Measurements from ENCODE around the gene SHROOM3.
"Not testable (repeated sequence)": the region's sequence is repeated elsewhere in the genome, so short reads cannot be mapped to it uniquely, and the experiment has no call there.

The SHROOM3 gene

GRCh38 chr4:76720121-76720520 is 285.1 kb downstream of the SHROOM3 start:
- Histone ChIP-seq H2AK5ac (ENCODE audit: low read length, severe bottlenecking) (no peak overlapping the region), H2BK12ac (ENCODE audit: low read length in 2 of 2) (no peak overlapping the region), H3K36me3 (ENCODE audit: control insufficient read depth in 1 of 2, insufficient read depth in 2 of 2, low read depth in 1 of 2, low read length in 2 of 2) (no peaks in the 10 kb centered on the region), H3K23ac (ENCODE audit: low read length in 2 of 2) (no peak overlapping the region), H3K27me3 (ENCODE audit: control insufficient read depth in 1 of 2, insufficient read depth in 1 of 2, low read length in 2 of 2) (no peaks in the 10 kb centered on the region), H2AFZ (ENCODE audit: low read depth, low read length) (no peak overlapping the region), H3K4me3 (ENCODE audit: insufficient read depth in 1 of 2, low read depth in 1 of 2, low read length in 2 of 2) (no peak overlapping the region), H4K8ac (ENCODE audit: low read length) (no peak overlapping the region), H3K9me3 (ENCODE audit: control insufficient read depth, low read length) (no peaks in the 10 kb centered on the region), H2BK5ac (ENCODE audit: low read depth, low read length, poor library complexity, severe bottlenecking) (no peak overlapping the region), H3K18ac (ENCODE audit: low read depth in 1 of 2, low read length in 2 of 2) (no peak overlapping the region), H3K4ac (ENCODE audit: low read depth in 1 of 2, low read length in 2 of 2) (no peak overlapping the region), H2BK120ac (ENCODE audit: low read depth, low read length) (no peak overlapping the region), H3K4me2 (ENCODE audit: low read length, poor library complexity, severe bottlenecking) (no peak overlapping the region), H4K91ac (ENCODE audit: low read length) (no peak overlapping the region), H3K14ac (ENCODE audit: low read length in 2 of 2) (no peak overlapping the region), H3K27ac (ENCODE audit: low read length, poor library complexity, severe bottlenecking) (no peak overlapping the region), H2BK15ac (ENCODE audit: low read depth, poor library complexity, severe bottlenecking) (no peak overlapping the region), H3K9ac (ENCODE audit: low read length) (no peak overlapping the region), H3K79me1 (replicated peaks; ENCODE audit: low read length, poor library complexity, severe bottlenecking) (peaks cover 6% of the 10 kb centered on the region), H3K4me1 (ENCODE audit: control insufficient read depth, insufficient read depth, low read depth, low read length) (no peaks in the 10 kb centered on the region)
- 80% methylated on average over 1 of the region's 2 CpGs for WGBS
- no peak for DNase-seq

- H2BK15ac ChIP-seq (ENCODE audit: low read depth, poor library complexity, severe bottlenecking); H3K23ac ChIP-seq (ENCODE audit: low read length in 2 of 2); H3K4me1 ChIP-seq (ENCODE audit: control insufficient read depth, insufficient read depth, low read depth, low read length); H2BK120ac ChIP-seq (ENCODE audit: low read depth, low read length); H3K9ac ChIP-seq (ENCODE audit: low read length); H3K4me2 ChIP-seq (ENCODE audit: low read length, poor library complexity, severe bottlenecking); H2BK5ac ChIP-seq (ENCODE audit: low read depth, low read length, poor library complexity, severe bottlenecking); H4K91ac ChIP-seq (ENCODE audit: low read length); H2AK5ac ChIP-seq (ENCODE audit: low read length, severe bottlenecking); H3K4me3 ChIP-seq (ENCODE audit: insufficient read depth in 1 of 2, low read depth in 1 of 2, low read length in 2 of 2); H3K27me3 ChIP-seq (ENCODE audit: control insufficient read depth in 1 of 2, insufficient read depth in 1 of 2, low read length in 2 of 2); H3K79me1 ChIP-seq (replicated peaks; ENCODE audit: low read length, poor library complexity, severe bottlenecking); H2BK12ac ChIP-seq (ENCODE audit: low read length in 2 of 2); DNase-seq; H3K36me3 ChIP-seq (ENCODE audit: control insufficient read depth in 1 of 2, insufficient read depth in 2 of 2, low read depth in 1 of 2, low read length in 2 of 2); H4K8ac ChIP-seq (ENCODE audit: low read length); H3K14ac ChIP-seq (ENCODE audit: low read length in 2 of 2); H3K4ac ChIP-seq (ENCODE audit: low read depth in 1 of 2, low read length in 2 of 2); H3K27ac ChIP-seq (ENCODE audit: low read length, poor library complexity, severe bottlenecking); H3K9me3 ChIP-seq (ENCODE audit: control insufficient read depth, low read length); H2AFZ ChIP-seq (ENCODE audit: low read depth, low read length); H3K18ac ChIP-seq (ENCODE audit: low read depth in 1 of 2, low read length in 2 of 2): not testable (repeated sequence)
- WGBS, result 95% methylated on average over 2 of the region's 2 CpGs
Measured at GRCh38 chr4:76722146-76722545, 287.1 kb downstream of the SHROOM3 start.

- no peak overlapping the region for H2BK15ac ChIP-seq (ENCODE audit: low read depth, poor library complexity, severe bottlenecking)
- H4K91ac ChIP-seq (ENCODE audit: low read length), result no peak overlapping the region
- H3K9me3 ChIP-seq (ENCODE audit: control insufficient read depth, low read length), result no peaks in the 10 kb centered on the region
- H3K4me1 ChIP-seq (ENCODE audit: control insufficient read depth, insufficient read depth, low read depth, low read length), result no peaks in the 10 kb centered on the region
- no peak overlapping the region for H3K4me3 ChIP-seq (ENCODE audit: insufficient read depth in 1 of 2, low read depth in 1 of 2, low read length in 2 of 2)
- H3K36me3 ChIP-seq (ENCODE audit: control insufficient read depth in 1 of 2, insufficient read depth in 2 of 2, low read depth in 1 of 2, low read length in 2 of 2), result no peaks in the 10 kb centered on the region
- no peak overlapping the region for H3K23ac ChIP-seq (ENCODE audit: low read length in 2 of 2)
- H3K4me2 ChIP-seq (ENCODE audit: low read length, poor library complexity, severe bottlenecking), result no peak overlapping the region
- no peak overlapping the region for H2BK12ac ChIP-seq (ENCODE audit: low read length in 2 of 2)
- no peak overlapping the region for H2BK120ac ChIP-seq (ENCODE audit: low read depth, low read length)
- over 99% methylated on average over 4 of the region's 4 CpGs for WGBS
- H2BK5ac ChIP-seq (ENCODE audit: low read depth, low read length, poor library complexity, severe bottlenecking), result no peak overlapping the region
- DNase-seq, result no peak
- no peaks in the 10 kb centered on the region for H3K27me3 ChIP-seq (ENCODE audit: control insufficient read depth in 1 of 2, insufficient read depth in 1 of 2, low read length in 2 of 2)
- H3K14ac ChIP-seq (ENCODE audit: low read length in 2 of 2), result no peak overlapping the region
- no peak overlapping the region for H3K27ac ChIP-seq (ENCODE audit: low read length, poor library complexity, severe bottlenecking)
- no peak overlapping the region for H2AK5ac ChIP-seq (ENCODE audit: low read length, severe bottlenecking)
- peak overlapping the region; percentile 66 for H3K9ac ChIP-seq (ENCODE audit: low read length)
- H2AFZ ChIP-seq (ENCODE audit: low read depth, low read length), result no peak overlapping the region
- H3K79me1 ChIP-seq (replicated peaks; ENCODE audit: low read length, poor library complexity, severe bottlenecking), result peaks cover 9% of the 10 kb centered on the region
- no peak overlapping the region for H3K18ac ChIP-seq (ENCODE audit: low read depth in 1 of 2, low read length in 2 of 2)
- H3K4ac ChIP-seq (ENCODE audit: low read depth in 1 of 2, low read length in 2 of 2), result no peak overlapping the region
- H4K8ac ChIP-seq (ENCODE audit: low read length), result no peak overlapping the region
Measured at GRCh38 chr4:76722838-76723237, 287.8 kb downstream of the SHROOM3 start.

GRCh38 chr4:76723373-76723772 is 288.3 kb downstream of the SHROOM3 start:
- H3K27me3 ChIP-seq (ENCODE audit: control insufficient read depth in 1 of 2, insufficient read depth in 1 of 2, low read length in 2 of 2), result no peaks in the 10 kb centered on the region
- no peak overlapping the region for H3K18ac ChIP-seq (ENCODE audit: low read depth in 1 of 2, low read length in 2 of 2)
- H3K27ac ChIP-seq (ENCODE audit: low read length, poor library complexity, severe bottlenecking), result no peak overlapping the region
- H3K9me3 ChIP-seq (ENCODE audit: control insufficient read depth, low read length), result no peaks in the 10 kb centered on the region
- H3K4me2 ChIP-seq (ENCODE audit: low read length, poor library complexity, severe bottlenecking), result no peak overlapping the region
- H3K14ac ChIP-seq (ENCODE audit: low read length in 2 of 2), result no peak overlapping the region
- no peak overlapping the region for H2AK5ac ChIP-seq (ENCODE audit: low read length, severe bottlenecking)
- H4K8ac ChIP-seq (ENCODE audit: low read length), result no peak overlapping the region
- H2BK15ac ChIP-seq (ENCODE audit: low read depth, poor library complexity, severe bottlenecking), result no peak overlapping the region
- peak overlapping the region; percentile 66 for H3K9ac ChIP-seq (ENCODE audit: low read length)
- H3K36me3 ChIP-seq (ENCODE audit: control insufficient read depth in 1 of 2, insufficient read depth in 2 of 2, low read depth in 1 of 2, low read length in 2 of 2), result no peaks in the 10 kb centered on the region
- H2AFZ ChIP-seq (ENCODE audit: low read depth, low read length), result no peak overlapping the region
- H3K23ac ChIP-seq (ENCODE audit: low read length in 2 of 2), result no peak overlapping the region
- no peak overlapping the region for H4K91ac ChIP-seq (ENCODE audit: low read length)
- DNase-seq, result no peak
- H3K4me1 ChIP-seq (ENCODE audit: control insufficient read depth, insufficient read depth, low read depth, low read length), result no peaks in the 10 kb centered on the region
- no peak overlapping the region for H2BK12ac ChIP-seq (ENCODE audit: low read length in 2 of 2)
- H3K4me3 ChIP-seq (ENCODE audit: insufficient read depth in 1 of 2, low read depth in 1 of 2, low read length in 2 of 2), result no peak overlapping the region
- H2BK120ac ChIP-seq (ENCODE audit: low read depth, low read length), result no peak overlapping the region
- peaks cover 10% of the 10 kb centered on the region for H3K79me1 ChIP-seq (replicated peaks; ENCODE audit: low read length, poor library complexity, severe bottlenecking)
- no peak overlapping the region for H2BK5ac ChIP-seq (ENCODE audit: low read depth, low read length, poor library complexity, severe bottlenecking)
- no peak overlapping the region for H3K4ac ChIP-seq (ENCODE audit: low read depth in 1 of 2, low read length in 2 of 2)
